Measurements from ENCODE around the gene PGAP2.
"Not testable (repeated sequence)": the region's sequence is repeated elsewhere in the genome, so short reads cannot be mapped to it uniquely, and the experiment has no call there.

PGAP2 gene

GRCh38 chr11:3854977-3855807 is 46.8 kb downstream of the PGAP2 start, which contains the start of gene STIM1:
TSS of gene STIM1 (plus strand) at chr11:3855664. CDS start at chr11:3856271, 607 bp downstream.
- DNase-seq (ENCODE audit: low read depth, low spot score), result peak; percentile 88

- DNase-seq (ENCODE audit: low read depth, low spot score), result no peak
These were observed 47.6 kb downstream of the PGAP2 start for GRCh38 chr11:3855808-3856491.

- no peak for DNase-seq (ENCODE audit: low read depth, low spot score)
These were observed 48.6 kb downstream of the PGAP2 start for GRCh38 chr11:3856856-3857553.

GRCh38 chr11:3857628-3858027 is 49.3 kb downstream of the PGAP2 start:
- DNase-seq (ENCODE audit: low read depth, low spot score), result no peak

GRCh38 chr11:3859373-3859881 is 51.1 kb downstream of the PGAP2 start:
- DNase-seq (ENCODE audit: low read depth, low spot score), result no peak

- DNase-seq (ENCODE audit: low read depth, low spot score), result no peak
These were observed 52.0 kb downstream of the PGAP2 start for GRCh38 chr11:3860375-3860774.

GRCh38 chr11:3860898-3861393 is 52.6 kb downstream of the PGAP2 start:
- not testable (repeated sequence) for DNase-seq (ENCODE audit: low read depth, low spot score)

- DNase-seq (ENCODE audit: low read depth, low spot score), result peak; percentile 67
These were observed 53.3 kb downstream of the PGAP2 start for GRCh38 chr11:3861683-3862082.

- DNase-seq (ENCODE audit: low read depth, low spot score), result no peak
These were observed 57.2 kb downstream of the PGAP2 start for GRCh38 chr11:3865388-3866193.

GRCh38 chr11:3866206-3866605 is 57.8 kb downstream of the PGAP2 start:
- no peak for DNase-seq (ENCODE audit: low read depth, low spot score)

- no peak for DNase-seq (ENCODE audit: low read depth, low spot score)
These were observed 58.5 kb downstream of the PGAP2 start for GRCh38 chr11:3866836-3867208.

- DNase-seq (ENCODE audit: low read depth, low spot score), result no peak
These were observed 59.1 kb downstream of the PGAP2 start for GRCh38 chr11:3867209-3868091.

GRCh38 chr11:3873712-3874349 is 65.5 kb downstream of the PGAP2 start:
- DNase-seq (ENCODE audit: low read depth, low spot score), result no peak

All from smooth muscle cell of the brain vasculature (primary cell).